Neural progenitor cell (in vitro differentiated cells): ENCODE results near the gene CETN2. TPM values are rescaled to one million over a fixed set of nuclear protein-coding genes. Genes with fewer than 3 reads are reported as not detected.
A peak's percentile ranks its signal among the peaks of the same experiment; 100 is the strongest.

Experiments used
- DNase-seq: peaks from one replicate; pipeline ENCODE4 v3.0.0-alpha.2; 2016; ENCODE audit warnings: low spot score
- H2AFZ ChIP-seq: fragments of 200-600 bp; sonication (generic); replicated peaks from 2 replicates; pipeline ENCODE4 v1.6.1; 2016; ENCODE audit warnings: antibody characterized with exemption
- H3F3A ChIP-seq: fragments of 200-600 bp; sonication (generic); 2 replicates; pipeline ENCODE4 v1.6.1; 2016; ENCODE audit warnings: antibody characterized with exemption, low read depth
- H3K27ac ChIP-seq: fragments of 200-600 bp; sonication (generic); 2 replicates; pipeline ENCODE4 v1.5.1; 2016; ENCODE audit warnings: mild to moderate bottlenecking
- H3K27me3 ChIP-seq: fragments of 200-600 bp; sonication (generic); 2 replicates; pipeline ENCODE4 v1.6.1; 2016; ENCODE audit warnings: mild to moderate bottlenecking, moderate library complexity
- H3K36me3 ChIP-seq: fragments of 200-600 bp; sonication (generic); 2 replicates; pipeline ENCODE4 v1.5.1; 2016
- H3K4me1 ChIP-seq: fragments of 200-600 bp; sonication (generic); 2 replicates; pipeline ENCODE4 v1.6.1; 2016; ENCODE audit warnings: mixed run types
- H3K4me2 ChIP-seq: fragments of 200-600 bp; sonication (generic); 2 replicates; pipeline ENCODE4 v1.6.1; 2016
- H3K4me3 ChIP-seq: fragments of 200-600 bp; sonication (generic); 2 replicates; pipeline ENCODE4 v1.5.1; 2016
- H3K79me2 ChIP-seq: fragments of 200-600 bp; sonication (generic); 2 replicates; pipeline ENCODE4 v1.6.1; 2016; ENCODE audit warnings: low read depth
- H3K9ac ChIP-seq: fragments of 200-600 bp; sonication (generic); 2 replicates; pipeline ENCODE4 v1.6.1; 2016
- H3K9me3 ChIP-seq: fragments of 200-600 bp; sonication (generic); 2 replicates; pipeline ENCODE4 v1.5.1; 2016; ENCODE audit warnings: low read depth
- H4K20me1 ChIP-seq: fragments of 200-600 bp; sonication (generic); 2 replicates; pipeline ENCODE4 v1.6.1; 2016; ENCODE audit warnings: low read depth
- H3K27ac Mint-ChIP-seq: 3 replicates; pipeline ENCODE4 v1.8.0; 2021; ENCODE audit warnings: mixed read lengths
- H3K27me3 Mint-ChIP-seq: 2 replicates; pipeline ENCODE4 v1.8.0; 2022; ENCODE audit warnings: low read depth, mild to moderate bottlenecking, inconsistent platforms, moderate library complexity, mixed read lengths; ENCODE audit not compliant: insufficient read depth
- H3K36me3 Mint-ChIP-seq: 3 replicates; pipeline ENCODE4 v1.8.0; 2021; ENCODE audit warnings: mixed read lengths
- H3K4me1 Mint-ChIP-seq: 3 replicates; pipeline ENCODE4 v1.8.0; 2021; ENCODE audit warnings: mixed read lengths
- H3K4me3 Mint-ChIP-seq: 3 replicates; pipeline ENCODE4 v1.8.0; 2021; ENCODE audit warnings: mild to moderate bottlenecking, moderate library complexity, mixed read lengths
- H3K9me3 Mint-ChIP-seq: 3 replicates; pipeline ENCODE4 v1.8.0; 2020; ENCODE audit warnings: mixed read lengths
- CTCF ChIP-seq: fragments of 200-600 bp; sonication (generic); IDR thresholded peaks from 2 replicates; pipeline ENCODE4 v1.5.1; 2017; ENCODE audit warnings: antibody characterized with exemption, mild to moderate bottlenecking
- EZH2 ChIP-seq: fragments of 200-600 bp; sonication (generic); IDR thresholded peaks from 2 replicates; pipeline ENCODE4 v1.6.1; 2017; ENCODE audit warnings: antibody characterized with exemption, mild to moderate bottlenecking, moderate library complexity
- EZH2phosphoT487 ChIP-seq: fragments of 200-600 bp; sonication (generic); IDR thresholded peaks from 2 replicates; pipeline ENCODE4 v1.6.1; 2017; ENCODE audit warnings: antibody characterized with exemption
- total RNA-seq: library from RNA; depleted of rRNA; stranded (reverse); fragments of >200 nt; gene quantifications from 2 replicates; pipeline ENCODE4 v1.2.3, GENCODE V29; 2015; ENCODE audit warnings: low replicate concordance

The CETN2 gene
- total RNA-seq, 1 donor from 2014 or later, result 82.3 TPM

GRCh38 chrX:152861116-152861515 lies 30.6 kb upstream of the CETN2 start:
- peak overlapping the region; percentile 7 for H3K27ac Mint-ChIP-seq
- no peak overlapping the region for H3K9ac ChIP-seq
- no peak overlapping the region for H3K27ac ChIP-seq
- H3K9me3 Mint-ChIP-seq, result peaks cover 9% of the 10 kb centered on the region
- H3K4me1 ChIP-seq, result no peaks in the 10 kb centered on the region
- H3K27me3 Mint-ChIP-seq, result no peaks in the 10 kb centered on the region
- H3K4me3 Mint-ChIP-seq, result no peak overlapping the region
- no peaks in the 10 kb centered on the region for H3F3A ChIP-seq
- H3K79me2 ChIP-seq, result no peaks in the 10 kb centered on the region
- H3K27me3 ChIP-seq, result no peaks in the 10 kb centered on the region
- peaks cover 18% of the 10 kb centered on the region for H3K36me3 Mint-ChIP-seq
- H3K4me3 ChIP-seq, result no peak overlapping the region
- H4K20me1 ChIP-seq, result no peaks in the 10 kb centered on the region
- H3K36me3 ChIP-seq, result no peaks in the 10 kb centered on the region
- H3K9me3 ChIP-seq, result no peaks in the 10 kb centered on the region
- no peak overlapping the region for H3K4me2 ChIP-seq
- no peak overlapping the region for H2AFZ ChIP-seq
- TF ChIP-seq CTCF (no peak), EZH2 (no peak), EZH2phosphoT487 (no peak)
- no peak for DNase-seq
- H3K4me1 Mint-ChIP-seq, result peaks cover 14% of the 10 kb centered on the region

DNA sequence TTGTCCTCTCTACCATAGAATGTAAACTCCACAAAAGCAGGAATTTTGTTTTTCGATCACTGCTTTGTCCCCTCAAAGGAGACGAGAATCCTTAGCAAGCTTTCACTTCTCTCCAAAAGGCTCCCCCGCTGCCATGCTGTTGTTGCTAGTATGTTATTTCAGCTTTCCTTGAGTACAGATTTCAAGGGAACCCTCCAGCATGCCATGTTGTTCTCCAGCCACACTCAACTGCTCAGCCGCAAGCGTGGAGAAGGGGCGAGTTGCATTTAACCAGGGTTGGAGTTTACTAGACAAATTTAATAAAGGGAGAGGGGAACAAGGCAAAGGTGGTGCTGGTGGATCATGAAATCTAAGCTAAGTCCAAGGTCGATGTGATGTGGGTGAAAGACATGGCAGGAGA lies 23.4 kb upstream of the CETN2 start:
- H3K4me2 ChIP-seq, result no peak overlapping the region
- H3K36me3 ChIP-seq, result no peaks in the 10 kb centered on the region
- DNase-seq, result no peak
- no peak overlapping the region for H3K4me3 ChIP-seq
- Mint-ChIP-seq H3K27ac (no peak overlapping the region), H3K4me3 (no peak overlapping the region), H3K36me3 (peaks cover 27% of the 10 kb centered on the region), H3K4me1 (no peaks in the 10 kb centered on the region), H3K9me3 (peaks cover 13% of the 10 kb centered on the region), H3K27me3 (peaks cover 2% of the 10 kb centered on the region)
- H3K27me3 ChIP-seq, result no peaks in the 10 kb centered on the region
- no peak overlapping the region for H3K27ac ChIP-seq
- no peaks in the 10 kb centered on the region for H3K79me2 ChIP-seq
- TF ChIP-seq EZH2 (no peak), CTCF (no peak), EZH2phosphoT487 (no peak)
- no peak overlapping the region for H3K9ac ChIP-seq
- H2AFZ ChIP-seq, result no peak overlapping the region
- no peaks in the 10 kb centered on the region for H3F3A ChIP-seq
- H3K4me1 ChIP-seq, result no peaks in the 10 kb centered on the region
- H3K9me3 ChIP-seq, result no peaks in the 10 kb centered on the region
- no peaks in the 10 kb centered on the region for H4K20me1 ChIP-seq

- no peak overlapping the region for H3K4me2 ChIP-seq
- H3K9me3 ChIP-seq, result no peaks in the 10 kb centered on the region
- Mint-ChIP-seq H3K27me3 (no peaks in the 10 kb centered on the region), H3K4me1 (no peaks in the 10 kb centered on the region), H3K4me3 (no peak overlapping the region), H3K9me3 (peaks cover 11% of the 10 kb centered on the region), H3K36me3 (peaks cover 25% of the 10 kb centered on the region), H3K27ac (no peak overlapping the region)
- no peak overlapping the region for H3K4me3 ChIP-seq
- no peak for TF ChIP-seq EZH2
- TF ChIP-seq EZH2phosphoT487, result no peak
- no peak for TF ChIP-seq CTCF
- H3K27me3 ChIP-seq, result no peaks in the 10 kb centered on the region
- H3F3A ChIP-seq, result no peaks in the 10 kb centered on the region
- no peaks in the 10 kb centered on the region for H3K79me2 ChIP-seq
- H4K20me1 ChIP-seq, result no peaks in the 10 kb centered on the region
- H3K36me3 ChIP-seq, result no peaks in the 10 kb centered on the region
- H2AFZ ChIP-seq, result no peak overlapping the region
- H3K27ac ChIP-seq, result no peak overlapping the region
- DNase-seq, result no peak
- no peaks in the 10 kb centered on the region for H3K4me1 ChIP-seq
- no peak overlapping the region for H3K9ac ChIP-seq
These were observed 19.9 kb upstream of the CETN2 start for GRCh38 chrX:152850465-152850864.
